GM12864 (cell line): ENCODE measurements around the gene RNPEPL1.
"Not testable (repeated sequence)": the region's sequence is repeated elsewhere in the genome, so short reads cannot be mapped to it uniquely, and the experiment has no call there.

Experiments
- DNase-seq: peaks from one replicate; pipeline ENCODE4 v3.0.0-alpha.2; 2011; ENCODE audit warnings: low read depth
- H3K4me3 ChIP-seq: 2 replicates; pipeline ENCODE4 v1.5.1; 2011; ENCODE audit warnings: mild to moderate bottlenecking, low read depth, low read length, control low read depth
- CTCF ChIP-seq: IDR thresholded peaks from 2 replicates; pipeline ENCODE4 v1.5.1; 2011; ENCODE audit warnings: low read depth, mild to moderate bottlenecking, moderate library complexity, low read length, control low read depth, inconsistent platforms; ENCODE audit errors: missing control alignments

RNPEPL1 gene

GRCh38 chr2:240560480-240561324 lies 7.6 kb upstream of the RNPEPL1 start:
- TF ChIP-seq CTCF: peak; percentile 35
- H3K4me3 ChIP-seq: peak overlapping the region; percentile 74
- peak; percentile 86 for DNase-seq

GRCh38 chr2:240561325-240561971 lies 6.8 kb upstream of the RNPEPL1 start:
- TF ChIP-seq CTCF: no peak
- DNase-seq: no peak

GRCh38 chr2:240563231-240563630 lies 5.1 kb upstream of the RNPEPL1 start:
- DNase-seq, H3K4me3 ChIP-seq: not testable (repeated sequence)

More at GRCh38 chr2:240561325-240561971, 6.8 kb upstream of the RNPEPL1 start:
- peak overlapping the region; percentile 74 for H3K4me3 ChIP-seq

GRCh38 chr2:240563951-240564560 lies 4.2 kb upstream of the RNPEPL1 start:
- H3K4me3 ChIP-seq: no peak overlapping the region
- no peak for DNase-seq
- no peak for TF ChIP-seq CTCF

- DNase-seq: no peak
Measured at GRCh38 chr2:240564561-240565332, 3.5 kb upstream of the RNPEPL1 start.

GRCh38 chr2:240565333-240566202 lies 2.7 kb upstream of the RNPEPL1 start:
- DNase-seq: peak; percentile 81
- no peak for TF ChIP-seq CTCF
- H3K4me3 ChIP-seq: peak overlapping the region; percentile 66

More at GRCh38 chr2:240564561-240565332, 3.5 kb upstream of the RNPEPL1 start:
- H3K4me3 ChIP-seq: peak overlapping the region; percentile 66
- TF ChIP-seq CTCF: peak; percentile 45
